Endothelial cell of umbilical vein (primary cell): ENCODE results near the gene FRY. TPM values are rescaled to one million over a fixed set of nuclear protein-coding genes. Genes with fewer than 3 reads are reported as not detected.

ENCODE experiments used
- BruUV-seq: library from RNA; stranded (reverse); fragments of 400-500 nt; replicated peaks from 2 replicates; lab custom pipeline; 2021; lab: Mats Ljungman, UMichigan
- CTCF ChIA-PET: fragments of 300-600, 350-600 bp; sonication (Branson Sonifier 250); formaldehyde crosslinking; loops from one replicate; lab custom pipeline; 2021; ENCODE audit warnings: antibody characterized with exemption, inconsistent platforms; lab: Charles Lee
- POLR2A ChIA-PET: fragments of 300-600, 350-600 bp; sonication (Branson Sonifier 250); formaldehyde crosslinking; loops from one replicate; lab custom pipeline; 2021; ENCODE audit warnings: antibody characterized with exemption, inconsistent platforms; lab: Charles Lee
- DNase-seq: peaks from one replicate; pipeline ENCODE4 v3.0.0-alpha.2; 2011; ENCODE audit warnings: low read depth, low spot score
- FAIRE-seq: peaks from 2 replicates; lab custom pipeline; 2011; peaks lifted over from hg19 to GRCh38; lab: Jason Lieb, UNC
- H2AFZ ChIP-seq: 2 replicates; pipeline ENCODE4 v1.6.0; 2012; ENCODE audit warnings: low read depth, low read length, control low read depth, inconsistent platforms
- H3K27ac ChIP-seq: 2 replicates; pipeline ENCODE4 v1.5.1; 2011; ENCODE audit warnings: low read depth, mild to moderate bottlenecking, control low read depth, low read length, moderate library complexity; ENCODE audit not compliant: insufficient read depth
- H3K27me3 ChIP-seq, 2 experiments: 2 replicates each; pipeline versions ENCODE4 v1.6.0 to v1.6.1; 2011; ENCODE audit warnings: low read length in 2 of 2, mixed read lengths in 1 of 2; ENCODE audit not compliant: control insufficient read depth in 2 of 2, insufficient read depth in 2 of 2
- H3K36me3 ChIP-seq, 2 experiments: 2 replicates in 1 of 2; 3 replicates in 1 of 2; pipeline ENCODE4 v1.5.1; 2011; ENCODE audit warnings: low read length in 2 of 2, mild to moderate bottlenecking in 1 of 2, moderate library complexity in 1 of 2; ENCODE audit not compliant: control insufficient read depth in 2 of 2, insufficient read depth in 2 of 2; ENCODE audit errors: extremely low read depth in 1 of 2
- H3K4me1 ChIP-seq: 3 replicates; pipeline ENCODE4 v1.5.1; 2011; ENCODE audit warnings: mild to moderate bottlenecking, low read length; ENCODE audit not compliant: control insufficient read depth, insufficient read depth; ENCODE audit errors: extremely low read depth
- H3K4me2 ChIP-seq: 2 replicates; pipeline ENCODE4 v1.6.1; 2011; ENCODE audit warnings: low read length, control low read depth, mixed read lengths; ENCODE audit not compliant: insufficient read depth
- H3K4me3 ChIP-seq, 3 experiments: fragments of 200-600 bp in 1 of 3; sonication (generic), shearing (Covaris generic) in 1 of 3; replicated peaks in 1 of 3; 2 replicates each; pipeline ENCODE4 v1.5.1; 2011 to 2016; ENCODE audit warnings: control low read depth in 3 of 3, low read length in 3 of 3, mild to moderate bottlenecking in 2 of 3, inconsistent platforms in 1 of 3, low read depth in 1 of 3, moderate library complexity in 1 of 3; ENCODE audit not compliant: insufficient read depth in 1 of 3
- H3K79me2 ChIP-seq: 2 replicates; pipeline ENCODE4 v1.6.0; 2012; ENCODE audit warnings: low read length, inconsistent platforms; ENCODE audit not compliant: control insufficient read depth, insufficient read depth
- H3K9ac ChIP-seq: replicated peaks from 2 replicates; pipeline ENCODE3; 2011; ENCODE audit warnings: low read length, control low read depth; ENCODE audit not compliant: insufficient read depth; ENCODE audit errors: extremely low read depth
- H3K9me1 ChIP-seq: replicated peaks from 3 replicates; pipeline ENCODE4 v1.6.0; 2011; ENCODE audit warnings: mild to moderate bottlenecking, low read length; ENCODE audit not compliant: control insufficient read depth, insufficient read depth; ENCODE audit errors: extremely low read depth
- H3K9me3 ChIP-seq: replicated peaks from 2 replicates; pipeline ENCODE4 v1.5.1; 2012; ENCODE audit warnings: low read length, inconsistent platforms; ENCODE audit not compliant: control insufficient read depth, insufficient read depth
- H4K20me1 ChIP-seq: replicated peaks from 2 replicates; pipeline ENCODE3; 2011; ENCODE audit warnings: mild to moderate bottlenecking, low read length; ENCODE audit not compliant: control insufficient read depth, insufficient read depth; ENCODE audit errors: extremely low read depth
- EZH2 ChIP-seq: IDR thresholded peaks from 2 replicates; pipeline ENCODE4 v1.6.1; 2012; ENCODE audit warnings: borderline replicate concordance, low read depth, mild to moderate bottlenecking, moderate library complexity, low read length, inconsistent platforms; ENCODE audit not compliant: severe bottlenecking
- FOS ChIP-seq: IDR thresholded peaks from 2 replicates; pipeline ENCODE4 v1.6.1; 2011; ENCODE audit warnings: mild to moderate bottlenecking, low read length, moderate library complexity, borderline replicate concordance; ENCODE audit not compliant: insufficient read depth
- GATA2 ChIP-seq: IDR thresholded peaks from 2 replicates; pipeline ENCODE4 v1.7.0; 2011; ENCODE audit warnings: low read depth, mild to moderate bottlenecking, moderate library complexity, mixed read lengths, low read length; ENCODE audit not compliant: insufficient read length, insufficient read depth
- JUN ChIP-seq: IDR thresholded peaks from 2 replicates; pipeline ENCODE4 v1.6.1; 2011; ENCODE audit warnings: borderline replicate concordance, low read depth; ENCODE audit not compliant: insufficient read length, insufficient read depth
- MYC ChIP-seq: IDR thresholded peaks from one replicate; pipeline ENCODE4 v1.6.1; 2011; ENCODE audit warnings: mild to moderate bottlenecking, low read depth, low read length
- POLR2A ChIP-seq: IDR thresholded peaks from 2 replicates; pipeline ENCODE4 v1.6.1; 2012; ENCODE audit warnings: low read depth, mild to moderate bottlenecking, control low read depth, low read length
- POLR2AphosphoS5 ChIP-seq: IDR thresholded peaks from 2 replicates; pipeline ENCODE4 v1.6.1; 2012; ENCODE audit warnings: low read depth, mild to moderate bottlenecking, control low read depth, low read length, moderate library complexity; ENCODE audit not compliant: insufficient read depth
- dilution Hi-C: fragments of 300-500 bp; cut with MboI; formaldehyde crosslinking; loops from one replicate; pipeline ENCODE4 v1.15.0; 2019; ENCODE audit warnings: low sequenced_read_pairs; ENCODE audit not compliant: extremely low pct_ligation_motif_present
- intact Hi-C: fragments of 100-400 bp; cut with micrococcal nuclease; formaldehyde crosslinking; loops from one replicate; pipeline ENCODE4 v1.10.0; 2022
- polyA plus RNA-seq, 4 experiments: library from polyadenylated mRNA; depleted of rRNA in 3 of 4; stranded (reverse) in 3 of 4; unstranded in 1 of 4; fragments of >200 nt; gene quantifications; 2 replicates each; pipeline versions ENCODE4 v1.2.1 to v1.2.3, GENCODE V29; 2011 to 2012; ENCODE audit warnings: missing spikeins in 1 of 4
- total RNA-seq: library from RNA; stranded (reverse); gene quantifications from 2 replicates; pipeline ENCODE4 v1.2.3, GENCODE V29; 2021
- TF ChIP-seq, protein P1 (sequence below), 2 donors: IDR thresholded peaks; 1 replicate in 1 of 2; 2 replicates in 1 of 2; pipeline ENCODE4 v1.5.1; 2011; ENCODE audit warnings: low read length in 2 of 2, mild to moderate bottlenecking in 2 of 2, moderate library complexity in 2 of 2, control low read depth in 1 of 2, inconsistent platforms in 1 of 2, low read depth in 1 of 2; ENCODE audit not compliant: insufficient read depth in 1 of 2; ENCODE audit errors: extremely low read depth in 1 of 2
- TF ChIP-seq, protein P2 (sequence below): IDR thresholded peaks from 2 replicates; pipeline ENCODE4 v1.6.1; 2011; ENCODE audit not compliant: insufficient read depth, insufficient read length

FRY gene
- total and polyA plus RNA-seq, 2 donors (not counting 3 experiments of a cell fraction or from before 2014, with no cell fraction given), result 57.3 to 75.8 TPM

DNA sequence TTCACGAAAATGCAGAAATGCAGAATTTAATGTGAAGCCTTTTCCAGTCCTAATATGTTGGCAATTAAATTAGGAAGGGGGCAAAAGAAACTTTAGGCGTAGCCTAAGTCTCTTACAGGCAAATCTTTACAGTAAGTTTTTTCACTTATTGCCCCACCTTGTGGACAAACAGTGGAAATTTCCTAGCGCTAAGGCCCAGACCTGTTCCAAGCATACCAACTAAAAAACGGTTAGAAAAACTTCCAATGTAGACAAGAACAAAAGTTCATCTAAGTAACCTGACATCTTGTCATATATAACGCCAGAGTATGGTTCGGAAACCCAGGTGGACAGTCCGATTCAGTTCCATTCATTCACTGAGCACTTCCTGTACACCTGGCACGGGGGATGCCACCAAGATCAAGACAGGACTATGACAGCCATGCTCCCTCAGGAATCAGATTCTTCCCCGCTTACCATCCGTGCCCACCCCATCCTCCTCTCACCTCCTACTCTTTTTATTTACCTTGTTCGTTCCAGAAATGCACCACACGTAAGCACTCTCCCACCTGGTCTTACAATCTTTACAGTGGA lies 278.6 kb downstream of the FRY start:
- peak overlapping the region; percentile 72 for H3K4me2 ChIP-seq
- peak overlapping the region; percentile 95 for H2AFZ ChIP-seq
- H3K4me1 ChIP-seq, result peaks cover 14% of the 10 kb centered on the region
- H3K9me1 ChIP-seq, result no peaks in the 10 kb centered on the region
- no peaks in the 10 kb centered on the region for H3K27me3 ChIP-seq
- H3K9ac ChIP-seq, result no peak overlapping the region
- no peak overlapping the region for H3K4me3 ChIP-seq
- FAIRE-seq, result peak; percentile 78
- POLR2A ChIA-PET, result no interaction called here
- DNase-seq, result peak; percentile 72
- no TSS peak for BruUV-seq
- intact Hi-C loops, result loop anchor here (1.0 to 10.0 kb wide), 6 partner anchors 26 to 400 kb away; partner anchors contain the start of gene N4BP2L2
- H3K36me3 ChIP-seq, result no peaks in the 10 kb centered on the region
- H3K9me3 ChIP-seq, result no peaks in the 10 kb centered on the region
- dilution Hi-C loops, result no loop called here
- H4K20me1 ChIP-seq, result no peaks in the 10 kb centered on the region
- CTCF ChIA-PET, result interaction anchor here (3.2 to 5.6 kb wide), 2 partner anchors 64 kb away, joined by 31 to 47 read pairs; no protein-coding TSS in a partner anchor
- TF ChIP-seq EZH2, result no peak
- TF ChIP-seq, protein P1, sequence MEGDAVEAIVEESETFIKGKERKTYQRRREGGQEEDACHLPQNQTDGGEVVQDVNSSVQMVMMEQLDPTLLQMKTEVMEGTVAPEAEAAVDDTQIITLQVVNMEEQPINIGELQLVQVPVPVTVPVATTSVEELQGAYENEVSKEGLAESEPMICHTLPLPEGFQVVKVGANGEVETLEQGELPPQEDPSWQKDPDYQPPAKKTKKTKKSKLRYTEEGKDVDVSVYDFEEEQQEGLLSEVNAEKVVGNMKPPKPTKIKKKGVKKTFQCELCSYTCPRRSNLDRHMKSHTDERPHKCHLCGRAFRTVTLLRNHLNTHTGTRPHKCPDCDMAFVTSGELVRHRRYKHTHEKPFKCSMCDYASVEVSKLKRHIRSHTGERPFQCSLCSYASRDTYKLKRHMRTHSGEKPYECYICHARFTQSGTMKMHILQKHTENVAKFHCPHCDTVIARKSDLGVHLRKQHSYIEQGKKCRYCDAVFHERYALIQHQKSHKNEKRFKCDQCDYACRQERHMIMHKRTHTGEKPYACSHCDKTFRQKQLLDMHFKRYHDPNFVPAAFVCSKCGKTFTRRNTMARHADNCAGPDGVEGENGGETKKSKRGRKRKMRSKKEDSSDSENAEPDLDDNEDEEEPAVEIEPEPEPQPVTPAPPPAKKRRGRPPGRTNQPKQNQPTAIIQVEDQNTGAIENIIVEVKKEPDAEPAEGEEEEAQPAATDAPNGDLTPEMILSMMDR (IDR thresholded peaks at IDR 0.05; ENCODE audit: extremely low read depth in 1 of 2, insufficient read depth in 1 of 2, low read depth in 1 of 2, low read length in 2 of 2), result peak; percentile 56 to 60
- no peaks in the 10 kb centered on the region for H3K79me2 ChIP-seq
- no peak overlapping the region for H3K27ac ChIP-seq

GRCh38 chr13:32311188-32311897 lies 279.8 kb downstream of the FRY start:
- Histone ChIP-seq H3K27ac (no peak overlapping the region), H3K9me3 (no peaks in the 10 kb centered on the region), H3K27me3 (no peaks in the 10 kb centered on the region), H3K4me2 (no peak overlapping the region), H3K9ac (no peak overlapping the region), H3K9me1 (no peaks in the 10 kb centered on the region), H3K4me3 (no peak overlapping the region), H3K36me3 (no peaks in the 10 kb centered on the region), H4K20me1 (no peaks in the 10 kb centered on the region), H2AFZ (no peak overlapping the region), H3K4me1 (peaks cover 17% of the 10 kb centered on the region), H3K79me2 (peaks cover 3% of the 10 kb centered on the region)
- DNase-seq (no peak), FAIRE-seq (no peak)
- no peak for TF ChIP-seq FOS
- TF ChIP-seq, protein P1 (IDR thresholded peaks at IDR 0.05; ENCODE audit: extremely low read depth in 1 of 2, insufficient read depth in 1 of 2, low read depth in 1 of 2, low read length in 2 of 2), result no peak
- TF ChIP-seq POLR2AphosphoS5, result no peak
- no peak for TF ChIP-seq EZH2
- no peak for TF ChIP-seq MYC
- TF ChIP-seq GATA2, result no peak
- TF ChIP-seq, protein P2, sequence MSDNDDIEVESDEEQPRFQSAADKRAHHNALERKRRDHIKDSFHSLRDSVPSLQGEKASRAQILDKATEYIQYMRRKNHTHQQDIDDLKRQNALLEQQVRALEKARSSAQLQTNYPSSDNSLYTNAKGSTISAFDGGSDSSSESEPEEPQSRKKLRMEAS, result no peak
- no peak for TF ChIP-seq JUN
- TF ChIP-seq POLR2A, result no peak
- dilution Hi-C loops, result no loop called here
- ChIA-PET POLR2A (no interaction called here), CTCF (interaction anchor here (0.8 to 3.2 kb wide), 4 partner anchors 65 to 401 kb away, joined by 3 to 31 read pairs (median 8); no protein-coding TSS in a partner anchor)
- BruUV-seq, result no TSS peak
- intact Hi-C loops, result loop anchor here (10.0 kb wide), 1 partner anchor 223 kb away; the partner anchor contains the start of gene N4BP2L2
